HL-60 (cell line): ENCODE measurements around the gene LSM4.

Source experiments
- DNase-seq, 2 experiments: peaks; one replicate each; pipeline ENCODE4 v3.0.0-alpha.2; 2010 to 2020; ENCODE audit warnings: low read depth in 1 of 2, low spot score in 1 of 2
- H3K27ac ChIP-seq: fragments of 250-450 bp; sonication (Bioruptor Pico); replicated peaks from 2 replicates; pipeline ENCODE4 v1.5.1; 2020; ENCODE audit warnings: mild to moderate bottlenecking, moderate library complexity
- H3K27me3 ChIP-seq: fragments of 250-450 bp; sonication (Bioruptor Pico); 2 replicates; pipeline ENCODE4 v1.5.1; 2021; ENCODE audit warnings: mild to moderate bottlenecking, moderate library complexity; ENCODE audit not compliant: insufficient read depth, poor library complexity, severe bottlenecking
- H3K4me3 ChIP-seq: replicated peaks from 2 replicates; pipeline ENCODE4 v1.5.1; 2011; ENCODE audit warnings: mild to moderate bottlenecking, control low read depth, low read length; ENCODE audit not compliant: insufficient read depth
- CTCF ChIP-seq: IDR thresholded peaks from one replicate; pipeline ENCODE4 v1.5.1; 2011; ENCODE audit warnings: low read length, control low read depth, inconsistent platforms; ENCODE audit not compliant: insufficient read depth
- GABPA ChIP-seq: IDR thresholded peaks from 2 replicates; pipeline ENCODE4 v1.6.1; 2012; ENCODE audit warnings: low read depth
- POLR2AphosphoS5 ChIP-seq: IDR thresholded peaks from 2 replicates; pipeline ENCODE4 v1.6.1; 2012; ENCODE audit warnings: low read depth
- REST ChIP-seq: IDR thresholded peaks from 2 replicates; pipeline ENCODE4 v1.6.1; 2012; ENCODE audit warnings: low read depth; ENCODE audit not compliant: insufficient replicate concordance
- SPI1 ChIP-seq: IDR thresholded peaks from 2 replicates; pipeline ENCODE4 v1.6.1; 2012; ENCODE audit warnings: low read depth, mild to moderate bottlenecking, borderline replicate concordance

The LSM4 gene

GRCh38 chr19:18270326-18270725 lies 52.5 kb downstream of the LSM4 start:
- no peak for DNase-seq
- Histone ChIP-seq H3K27me3 (no peaks in the 10 kb centered on the region), H3K4me3 (no peak overlapping the region), H3K27ac (no peak overlapping the region)
- TF ChIP-seq GABPA: no peak
- no peak for TF ChIP-seq REST
- TF ChIP-seq SPI1: no peak
- TF ChIP-seq CTCF: no peak
- TF ChIP-seq POLR2AphosphoS5: no peak

- no peak overlapping the region for H3K4me3 ChIP-seq
- no peak for DNase-seq
- TF ChIP-seq CTCF (no peak), REST (no peak), GABPA (no peak), SPI1 (no peak), POLR2AphosphoS5 (no peak)
- no peak overlapping the region for H3K27ac ChIP-seq
- H3K27me3 ChIP-seq: no peaks in the 10 kb centered on the region
Observed at GRCh38 chr19:18269070-18269723, 53.7 kb downstream of the LSM4 start.

GRCh38 chr19:18266771-18267686 lies 55.8 kb downstream of the LSM4 start:
- no peaks in the 10 kb centered on the region for H3K27me3 ChIP-seq
- TF ChIP-seq SPI1: no peak
- TF ChIP-seq POLR2AphosphoS5: no peak
- TF ChIP-seq REST: no peak
- TF ChIP-seq GABPA: no peak
- TF ChIP-seq CTCF: no peak
- no peak overlapping the region for H3K27ac ChIP-seq
- no peak for DNase-seq
- no peak overlapping the region for H3K4me3 ChIP-seq
